Endodermal cell (in vitro differentiated cells): ENCODE measurements around the gene GSS. TPM values are rescaled to one million over a fixed set of nuclear protein-coding genes. Genes with fewer than 3 reads are reported as not detected.
"Not testable (repeated sequence)": the region's sequence is repeated elsewhere in the genome, so short reads cannot be mapped to it uniquely, and the experiment has no call there.

Source experiments
- DNase-seq: peaks from one replicate; pipeline ENCODE4 v3.0.0-alpha.2; 2017
- H3K27ac ChIP-seq: 2 replicates; pipeline ENCODE4 v1.5.1; 2013; ENCODE audit warnings: mild to moderate bottlenecking, low read depth, low read length, moderate library complexity
- H3K27me3 ChIP-seq: 2 replicates; pipeline ENCODE4 v1.6.1; 2013; ENCODE audit warnings: mild to moderate bottlenecking, low read length, moderate library complexity; ENCODE audit not compliant: insufficient read depth, control insufficient read depth, poor library complexity, severe bottlenecking
- H3K36me3 ChIP-seq: 2 replicates; pipeline ENCODE4 v1.7.0; 2013; ENCODE audit warnings: mild to moderate bottlenecking, low read length, moderate library complexity; ENCODE audit not compliant: control insufficient read depth, insufficient read depth
- H3K4me1 ChIP-seq: one replicate; pipeline ENCODE4 v1.7.0; 2013; ENCODE audit warnings: low read length; ENCODE audit not compliant: control insufficient read depth, insufficient read depth
- H3K4me3 ChIP-seq: 2 replicates; pipeline ENCODE4 v1.5.1; 2013; ENCODE audit warnings: mild to moderate bottlenecking, low read length, moderate library complexity
- H3K9ac ChIP-seq: 2 replicates; pipeline ENCODE4 v1.6.1; 2013; ENCODE audit warnings: mild to moderate bottlenecking, low read length, moderate library complexity; ENCODE audit not compliant: poor library complexity, severe bottlenecking; ENCODE audit errors: extremely low read depth
- H3K9me3 ChIP-seq: 2 replicates; pipeline ENCODE4 v1.6.1; 2013; ENCODE audit warnings: mild to moderate bottlenecking, low read length, moderate library complexity; ENCODE audit not compliant: control insufficient read depth
- H3K27ac Mint-ChIP-seq: 2 replicates; pipeline ENCODE4 v1.8.0; 2020; ENCODE audit warnings: mixed read lengths
- H3K27me3 Mint-ChIP-seq: 2 replicates; pipeline ENCODE4 v1.8.0; 2021; ENCODE audit warnings: mild to moderate bottlenecking, mixed read lengths; ENCODE audit not compliant: insufficient read depth
- H3K36me3 Mint-ChIP-seq: 2 replicates; pipeline ENCODE4 v1.8.0; 2020; ENCODE audit warnings: low read depth, mixed read lengths
- H3K4me1 Mint-ChIP-seq: 2 replicates; pipeline ENCODE4 v1.8.0; 2020; ENCODE audit warnings: mixed read lengths
- H3K4me3 Mint-ChIP-seq: 2 replicates; pipeline ENCODE4 v1.8.0; 2020; ENCODE audit warnings: mild to moderate bottlenecking, moderate library complexity, mixed read lengths
- H3K9me3 Mint-ChIP-seq: 2 replicates; pipeline ENCODE4 v1.8.0; 2020; ENCODE audit warnings: mild to moderate bottlenecking, mixed read lengths
- CTCF ChIP-seq: fragments of 200-600 bp; sonication (generic); conservative IDR thresholded peaks from 2 replicates; pipeline ENCODE4 v1.5.0; 2021; ENCODE audit warnings: antibody characterized with exemption, mild to moderate bottlenecking
- WGBS, 2 experiments: methylation state at CpG; one replicate each; pipeline versions ENCODE4 v1.1.5 to v1.1.7; 2013; ENCODE audit warnings: missing lambda C conversion rate in 2 of 2, mixed read lengths in 1 of 2; ENCODE audit not compliant: insufficient coverage in 1 of 2, insufficient read length in 1 of 2; 5-methylcytosine and 5-hydroxymethylcytosine counted together
- total RNA-seq, 2 donors: library from RNA; stranded (reverse); fragmentation: NEBNext Ultra II Directional in 1 of 2; extraction: Animal tissue kit (Norgen Biotek cat#: 25700) in 1 of 2; gene quantifications; 2 replicates in 1 of 2; 3 replicates in 1 of 2; pipeline ENCODE4 v1.2.1, GENCODE V29; 2021

The GSS gene
- total RNA-seq, 2 donors from 2014 or later = 60.8 to 71.3 TPM

GRCh38 chr20:34883809-34884208 lies 71.8 kb downstream of the GSS start:
- Mint-ChIP-seq H3K4me1 (no peaks in the 10 kb centered on the region), H3K27ac (no peak overlapping the region), H3K27me3 (no peaks in the 10 kb centered on the region), H3K4me3 (no peak overlapping the region), H3K9me3 (no peaks in the 10 kb centered on the region), H3K36me3 (peaks cover 17% of the 10 kb centered on the region)
- Histone ChIP-seq H3K36me3 (peaks cover 5% of the 10 kb centered on the region), H3K4me3 (no peak overlapping the region), H3K9ac (no peak overlapping the region), H3K4me1 (no peaks in the 10 kb centered on the region), H3K27me3 (no peaks in the 10 kb centered on the region), H3K9me3 (no peaks in the 10 kb centered on the region), H3K27ac (no peak overlapping the region)
- no peak for TF ChIP-seq CTCF
- 95 to 97% methylated on average over 2 to 4 of the region's 4 CpGs for WGBS, 2 experiments
- no peak for DNase-seq

- Mint-ChIP-seq H3K27me3 (peaks cover 5% of the 10 kb centered on the region), H3K9me3 (no peaks in the 10 kb centered on the region)
- no peaks in the 10 kb centered on the region for H3K9me3 ChIP-seq
These were observed 72.4 kb downstream of the GSS start for GRCh38 chr20:34883087-34883688.

GRCh38 chr20:34881689-34882088 lies 73.9 kb downstream of the GSS start:
- Mint-ChIP-seq H3K4me3 (no peak overlapping the region), H3K4me1 (peaks cover 5% of the 10 kb centered on the region), H3K27ac (no peak overlapping the region), H3K36me3 (peaks cover 15% of the 10 kb centered on the region), H3K27me3 (peaks cover 16% of the 10 kb centered on the region), H3K9me3 (no peaks in the 10 kb centered on the region)
- no peak for DNase-seq
- H3K27me3 ChIP-seq = peaks cover 7% of the 10 kb centered on the region
- peaks cover 5% of the 10 kb centered on the region for H3K36me3 ChIP-seq
- H3K27ac ChIP-seq = no peak overlapping the region
- H3K9me3 ChIP-seq = no peaks in the 10 kb centered on the region
- H3K9ac ChIP-seq = no peak overlapping the region
- WGBS, 2 experiments = 68% methylated on average over 2 of the region's 2 CpGs; no CpG with 5 or more reads in 1 of the 2 experiments
- TF ChIP-seq CTCF = no peak
- no peaks in the 10 kb centered on the region for H3K4me1 ChIP-seq
- H3K4me3 ChIP-seq = no peak overlapping the region

More at GRCh38 chr20:34883087-34883688, 72.4 kb downstream of the GSS start:
- Histone ChIP-seq H3K27ac (no peak overlapping the region), H3K9ac (no peak overlapping the region), H3K4me1 (no peaks in the 10 kb centered on the region), H3K36me3 (peaks cover 5% of the 10 kb centered on the region), H3K27me3 (no peaks in the 10 kb centered on the region), H3K4me3 (no peak overlapping the region)
- Mint-ChIP-seq H3K27ac (no peak overlapping the region), H3K36me3 (peaks cover 15% of the 10 kb centered on the region), H3K4me3 (no peak overlapping the region), H3K4me1 (no peaks in the 10 kb centered on the region)
- no peak for DNase-seq
- TF ChIP-seq CTCF = no peak

- H3K27ac ChIP-seq, H3K4me1 Mint-ChIP-seq, H3K9ac ChIP-seq, H3K4me1 ChIP-seq, H3K4me3 Mint-ChIP-seq, H3K9me3 Mint-ChIP-seq, H3K36me3 ChIP-seq, DNase-seq, H3K27me3 ChIP-seq, H3K27ac Mint-ChIP-seq, H3K4me3 ChIP-seq, H3K9me3 ChIP-seq: not testable (repeated sequence)
- WGBS, 2 experiments = 93% methylated on average over 5 of the region's 7 CpGs; no CpG with 5 or more reads in 1 of the 2 experiments
- Mint-ChIP-seq H3K27me3 (peaks cover 16% of the 10 kb centered on the region), H3K36me3 (peaks cover 15% of the 10 kb centered on the region)
These were observed 74.6 kb downstream of the GSS start for GRCh38 chr20:34880971-34881370.
